ENCODE results near the gene UCP2.

The UCP2 gene

DNA sequence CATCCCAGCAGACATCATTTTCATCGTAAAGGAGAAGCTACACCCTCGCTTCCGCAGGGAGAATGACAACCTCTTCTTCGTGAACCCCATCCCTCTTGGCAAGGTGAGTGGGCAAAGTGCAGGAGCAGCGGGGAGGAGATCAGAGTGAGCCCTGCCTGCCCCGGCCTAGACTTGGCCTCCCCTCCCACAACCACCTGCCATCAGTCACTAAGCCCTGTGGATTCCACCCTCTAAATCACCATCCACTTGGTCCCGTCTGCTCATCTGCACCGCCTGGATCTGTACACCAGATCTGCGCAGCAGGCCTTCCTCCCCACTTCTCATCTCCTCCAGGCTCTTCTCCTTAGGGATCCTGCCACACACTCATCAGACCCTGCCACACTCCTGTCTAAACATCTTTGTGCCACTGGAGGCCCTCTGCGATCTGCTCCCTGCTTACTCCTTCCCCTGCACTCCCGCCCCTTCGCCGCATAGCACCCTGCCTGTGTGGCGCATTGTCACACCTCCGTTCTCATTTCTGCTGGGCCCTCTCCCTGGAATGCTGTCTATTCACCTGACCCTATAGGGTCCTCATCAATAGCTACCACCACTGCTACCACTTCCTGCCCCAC, 14.2 kb downstream of the UCP2 start:
- Histone ChIP-seq H3K4me1 (peaks cover 0 to 10% (median 6%) of the 10 kb centered on the region in 4 donors), H3K4me3 (no peak overlapping the region), H3K27me3 (no peaks in the 10 kb centered on the region), H3K27ac (no peak overlapping the region), H3K9me3 (no peaks in the 10 kb centered on the region), H3K36me3 (no peaks in the 10 kb centered on the region)
- no peak for DNase-seq
- intact Hi-C loops (cut with DNase I; ENCODE audit: low total_unique reads): loop anchor here (10.0 kb wide), 2 partner anchors 56 to 206 kb away; partner anchors contain the start of genes C2CD3 and PPME1
- TF ChIP-seq, protein P1, sequence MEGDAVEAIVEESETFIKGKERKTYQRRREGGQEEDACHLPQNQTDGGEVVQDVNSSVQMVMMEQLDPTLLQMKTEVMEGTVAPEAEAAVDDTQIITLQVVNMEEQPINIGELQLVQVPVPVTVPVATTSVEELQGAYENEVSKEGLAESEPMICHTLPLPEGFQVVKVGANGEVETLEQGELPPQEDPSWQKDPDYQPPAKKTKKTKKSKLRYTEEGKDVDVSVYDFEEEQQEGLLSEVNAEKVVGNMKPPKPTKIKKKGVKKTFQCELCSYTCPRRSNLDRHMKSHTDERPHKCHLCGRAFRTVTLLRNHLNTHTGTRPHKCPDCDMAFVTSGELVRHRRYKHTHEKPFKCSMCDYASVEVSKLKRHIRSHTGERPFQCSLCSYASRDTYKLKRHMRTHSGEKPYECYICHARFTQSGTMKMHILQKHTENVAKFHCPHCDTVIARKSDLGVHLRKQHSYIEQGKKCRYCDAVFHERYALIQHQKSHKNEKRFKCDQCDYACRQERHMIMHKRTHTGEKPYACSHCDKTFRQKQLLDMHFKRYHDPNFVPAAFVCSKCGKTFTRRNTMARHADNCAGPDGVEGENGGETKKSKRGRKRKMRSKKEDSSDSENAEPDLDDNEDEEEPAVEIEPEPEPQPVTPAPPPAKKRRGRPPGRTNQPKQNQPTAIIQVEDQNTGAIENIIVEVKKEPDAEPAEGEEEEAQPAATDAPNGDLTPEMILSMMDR (IDR thresholded peaks at IDR 0.05): no peak

DNA sequence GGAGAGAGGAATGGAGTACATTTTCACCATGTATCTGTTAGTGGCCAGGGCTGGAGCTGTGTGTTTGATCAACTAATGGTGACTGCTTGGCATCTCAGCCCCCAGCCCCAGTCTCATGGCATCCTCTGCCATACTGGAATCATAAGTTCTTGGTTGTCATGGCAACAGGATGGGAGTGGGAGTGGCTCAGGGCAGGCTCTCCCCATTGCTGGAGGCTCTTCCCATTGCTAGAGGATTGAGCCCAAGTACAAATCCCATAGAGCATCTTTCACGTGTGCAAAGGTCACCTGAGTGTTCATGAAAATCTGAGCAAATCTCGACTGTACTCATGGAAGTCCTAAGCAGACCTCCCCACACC, 16.9 kb downstream of the UCP2 start:
- Histone ChIP-seq H3K4me3 (no peak overlapping the region), H3K4me1 (peaks cover 0 to 10% (median 6%) of the 10 kb centered on the region in 4 donors), H3K9me3 (no peaks in the 10 kb centered on the region), H3K36me3 (no peaks in the 10 kb centered on the region), H3K27ac (no peak overlapping the region), H3K27me3 (no peaks in the 10 kb centered on the region)
- TF ChIP-seq, protein P1 (IDR thresholded peaks at IDR 0.05): no peak
- DNase-seq: no peak
- intact Hi-C loops (cut with DNase I; ENCODE audit: low total_unique reads): loop anchor here (10.0 kb wide), 2 partner anchors 59 to 209 kb away; partner anchors contain the start of genes C2CD3 and PPME1

DNA sequence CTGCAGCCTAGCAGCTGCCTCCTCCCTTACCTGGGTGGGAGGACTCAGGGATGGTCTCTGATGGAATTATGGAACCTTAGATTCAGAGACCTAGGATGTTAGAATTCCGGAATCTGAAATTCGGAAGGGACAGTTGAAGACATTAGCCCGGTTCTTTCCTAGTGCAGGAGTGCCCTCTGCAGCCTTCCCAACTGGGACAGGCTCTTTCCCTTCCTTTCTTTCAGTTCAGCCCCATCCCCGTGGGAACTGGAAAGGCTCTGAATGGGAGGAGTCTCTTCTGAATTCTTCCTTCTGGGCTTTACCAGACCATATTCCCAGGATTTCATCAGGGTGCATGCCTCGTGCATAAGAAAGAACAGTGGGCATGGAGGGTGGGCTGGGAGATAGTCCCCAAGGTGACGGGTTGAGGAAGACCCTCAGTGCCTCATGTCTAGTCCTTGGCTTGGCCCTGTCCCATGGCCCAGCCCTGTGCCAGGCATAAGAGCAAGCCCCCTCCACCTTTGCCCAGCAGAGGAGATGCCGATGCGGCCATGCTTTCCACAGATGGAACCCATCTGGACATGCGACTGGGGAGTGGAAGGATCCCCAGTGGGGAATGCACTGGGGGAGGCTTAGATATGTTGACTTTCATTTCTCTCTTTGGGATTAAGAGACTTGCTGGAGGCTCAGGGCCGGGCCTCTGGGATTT, 17.4 kb downstream of the UCP2 start:
- Histone ChIP-seq H3K27ac (no peak overlapping the region), H3K27me3 (no peaks in the 10 kb centered on the region), H3K4me1 (peaks cover 0 to 10% (median 6%) of the 10 kb centered on the region in 4 donors), H3K36me3 (no peaks in the 10 kb centered on the region), H3K4me3 (no peak overlapping the region), H3K9me3 (no peaks in the 10 kb centered on the region)
- TF ChIP-seq, protein P1 (IDR thresholded peaks at IDR 0.05): no peak
- intact Hi-C loops (cut with DNase I; ENCODE audit: low total_unique reads): loop anchor here (10.0 kb wide), 2 partner anchors 60 to 210 kb away; partner anchors contain the start of genes C2CD3 and PPME1
- peak in 1 of 2 donors; percentile 43 for DNase-seq

DNA sequence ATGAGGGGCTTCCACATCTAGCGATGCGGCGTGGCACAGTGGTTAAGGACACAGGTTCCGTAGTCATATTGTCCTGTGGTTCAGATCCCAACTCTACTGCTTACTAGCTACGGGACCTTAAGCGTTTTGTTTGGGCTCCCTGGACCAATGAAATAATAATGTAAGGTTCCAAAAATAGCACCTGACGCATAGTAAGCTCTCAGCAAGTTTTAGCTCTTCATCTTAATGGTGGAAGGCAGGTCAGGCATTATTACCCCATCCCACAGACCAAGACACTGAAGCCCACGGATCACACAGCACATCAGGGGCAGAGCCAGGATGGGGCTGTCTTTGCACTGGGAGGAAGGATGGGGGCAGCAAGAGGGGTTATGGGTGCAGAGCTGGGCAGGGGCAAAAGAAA, 18.8 kb downstream of the UCP2 start:
- Histone ChIP-seq H3K4me3 (no peak overlapping the region), H3K4me1 (peaks cover 0 to 10% (median 6%) of the 10 kb centered on the region in 4 donors), H3K27ac (no peak overlapping the region), H3K27me3 (no peaks in the 10 kb centered on the region), H3K9me3 (no peaks in the 10 kb centered on the region), H3K36me3 (no peaks in the 10 kb centered on the region)
- intact Hi-C loops (cut with DNase I; ENCODE audit: low total_unique reads): loop anchor here (10.0 kb wide), 2 partner anchors 61 to 211 kb away; partner anchors contain the start of genes C2CD3 and PPME1
- DNase-seq: peak in 1 of 2 donors; percentile 17
- TF ChIP-seq, protein P1 (IDR thresholded peaks at IDR 0.05): no peak

DNA sequence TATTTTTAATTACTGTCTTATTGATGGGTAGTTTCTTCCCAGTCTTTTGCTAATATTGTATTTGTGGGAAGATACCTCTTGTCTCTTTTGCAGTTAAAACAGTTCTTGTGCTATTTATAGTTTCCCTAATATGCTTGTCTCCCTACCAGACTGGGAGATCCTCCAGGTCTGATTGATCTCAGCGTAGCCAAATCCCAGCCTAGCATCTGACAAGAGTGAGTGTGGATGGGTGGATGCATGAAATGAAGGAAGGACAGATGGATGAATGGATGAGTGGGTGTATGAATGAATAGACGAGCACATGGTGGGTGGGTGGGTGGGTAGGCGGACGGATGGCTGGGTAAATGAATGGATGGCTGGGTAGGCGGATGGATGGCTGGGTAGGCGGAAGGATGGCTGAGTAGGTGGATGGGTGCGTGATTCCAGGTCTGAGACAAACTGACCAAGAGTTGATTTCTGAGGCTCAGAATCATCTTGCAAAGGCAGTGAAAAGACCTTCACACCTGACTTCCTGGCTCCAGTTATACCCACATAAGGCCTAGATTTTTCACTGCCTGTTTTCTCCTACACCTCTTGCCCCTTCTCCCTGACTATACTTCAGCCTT, 20.4 kb downstream of the UCP2 start:
- no peaks in the 10 kb centered on the region for H3K9me3 ChIP-seq
- H3K4me1 ChIP-seq: peaks cover 0 to 10% (median 6%) of the 10 kb centered on the region in 4 donors
- intact Hi-C loops (cut with DNase I; ENCODE audit: low total_unique reads): loop anchor here (10.0 kb wide), 2 partner anchors 63 to 213 kb away; partner anchors contain the start of genes C2CD3 and PPME1
- DNase-seq: no peak
- TF ChIP-seq, protein P1 (IDR thresholded peaks at IDR 0.05): no peak
- H3K27me3 ChIP-seq: peaks cover 0 to 5% of the 10 kb centered on the region in 2 donors
- H3K27ac ChIP-seq: no peak overlapping the region
- no peaks in the 10 kb centered on the region for H3K36me3 ChIP-seq
- H3K4me3 ChIP-seq: no peak overlapping the region

Measured in tibial artery (tissue), 4 donors.